GM18505 (cell line): ENCODE measurements around the gene ZNF831.
A peak's percentile ranks its signal among the peaks of the same experiment; 100 is the strongest.

Source experiments
- ATAC-seq: cut with Tn5 transposase; IDR thresholded peaks from one replicate; pipeline ENCODE4 v1.9.1; 2021; ENCODE audit not compliant: unreplicated experiment
- POLR2A ChIP-seq: IDR thresholded peaks from 4 replicates; pipeline ENCODE4 v1.6.1; 2011; ENCODE audit warnings: borderline replicate concordance; ENCODE audit not compliant: insufficient read depth, insufficient read length; ENCODE audit errors: extremely low read depth

ZNF831 gene

GRCh38 chr20:59154317-59155013 lies 9.2 kb upstream of the ZNF831 start:
- TF ChIP-seq POLR2A, result no peak
- ATAC-seq, result no peak

GRCh38 chr20:59157064-59157463 lies 6.6 kb upstream of the ZNF831 start:
- no peak for TF ChIP-seq POLR2A
- no peak for ATAC-seq

GRCh38 chr20:59157531-59157930 lies 6.1 kb upstream of the ZNF831 start:
- no peak for TF ChIP-seq POLR2A
- no peak for ATAC-seq

DNA sequence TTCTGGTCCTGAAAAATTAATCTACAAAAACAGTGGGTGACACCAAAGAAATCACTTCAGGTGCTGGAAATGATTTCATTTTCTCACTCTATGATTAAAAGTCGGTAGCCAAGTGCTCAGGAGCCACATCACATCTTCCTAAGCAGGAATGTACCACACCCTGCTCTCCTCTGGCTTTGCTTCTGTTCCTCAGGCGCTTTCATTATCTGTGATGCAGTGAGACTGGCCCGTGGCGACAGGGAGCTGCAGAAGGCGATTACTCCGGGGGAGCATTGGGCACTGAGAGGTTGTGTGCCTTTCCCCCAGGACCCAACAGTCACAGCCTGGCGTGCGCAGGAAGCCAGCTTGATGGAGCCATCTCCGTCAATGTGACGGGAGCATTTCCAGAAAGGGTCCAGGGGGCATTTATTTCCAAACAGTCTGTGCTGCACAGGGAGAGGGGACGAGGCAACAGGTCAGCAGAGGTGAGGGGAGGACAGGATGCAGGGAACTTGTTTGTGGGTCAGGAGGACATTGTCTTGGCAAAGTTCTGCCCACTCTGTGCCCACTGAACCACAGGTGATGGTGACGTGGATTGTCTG lies 5.6 kb upstream of the ZNF831 start:
- no peak for ATAC-seq
- TF ChIP-seq POLR2A, result no peak

DNA sequence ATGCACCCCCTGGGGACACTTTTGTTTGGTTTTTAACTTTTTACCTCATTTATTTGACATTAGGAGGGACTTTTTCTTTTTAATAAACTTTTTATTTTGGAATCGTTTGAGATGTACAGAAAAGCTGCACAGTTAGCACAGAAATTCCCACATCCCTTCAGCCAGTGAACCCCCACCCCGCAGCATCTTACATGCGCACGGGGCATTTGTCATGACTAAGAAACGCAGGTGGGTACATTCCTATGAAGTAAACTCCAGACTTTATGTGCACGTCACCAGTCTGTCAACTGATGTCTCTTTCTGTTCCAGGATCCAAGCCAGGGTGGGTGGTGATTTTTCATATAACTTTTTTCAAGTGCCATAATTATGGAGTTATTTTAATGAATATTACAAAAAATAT lies 4.9 kb upstream of the ZNF831 start:
- no peak for ATAC-seq
- no peak for TF ChIP-seq POLR2A

DNA sequence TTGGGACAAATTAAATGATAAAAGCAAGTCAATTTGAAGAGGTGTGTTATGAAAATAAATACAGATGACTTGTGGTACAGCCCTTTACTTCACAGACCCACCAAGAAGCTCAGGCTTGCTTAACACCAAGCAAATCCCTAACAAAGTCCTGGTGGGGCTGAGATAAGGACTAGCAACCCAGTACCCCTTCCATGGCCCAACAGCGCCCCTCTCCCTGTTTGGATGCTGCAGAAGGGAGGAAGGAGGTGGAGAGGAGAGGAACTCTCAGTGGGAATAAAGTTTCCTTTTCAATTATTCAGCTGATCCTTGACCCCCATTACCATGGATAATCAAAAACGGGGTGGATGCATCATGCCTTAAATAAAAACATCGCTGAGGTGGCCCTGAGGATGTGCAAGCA lies 4.5 kb upstream of the ZNF831 start:
- ATAC-seq, result no peak
- no peak for TF ChIP-seq POLR2A

GRCh38 chr20:59159493-59160376 lies 3.9 kb upstream of the ZNF831 start:
- TF ChIP-seq POLR2A, result no peak
- no peak for ATAC-seq

DNA sequence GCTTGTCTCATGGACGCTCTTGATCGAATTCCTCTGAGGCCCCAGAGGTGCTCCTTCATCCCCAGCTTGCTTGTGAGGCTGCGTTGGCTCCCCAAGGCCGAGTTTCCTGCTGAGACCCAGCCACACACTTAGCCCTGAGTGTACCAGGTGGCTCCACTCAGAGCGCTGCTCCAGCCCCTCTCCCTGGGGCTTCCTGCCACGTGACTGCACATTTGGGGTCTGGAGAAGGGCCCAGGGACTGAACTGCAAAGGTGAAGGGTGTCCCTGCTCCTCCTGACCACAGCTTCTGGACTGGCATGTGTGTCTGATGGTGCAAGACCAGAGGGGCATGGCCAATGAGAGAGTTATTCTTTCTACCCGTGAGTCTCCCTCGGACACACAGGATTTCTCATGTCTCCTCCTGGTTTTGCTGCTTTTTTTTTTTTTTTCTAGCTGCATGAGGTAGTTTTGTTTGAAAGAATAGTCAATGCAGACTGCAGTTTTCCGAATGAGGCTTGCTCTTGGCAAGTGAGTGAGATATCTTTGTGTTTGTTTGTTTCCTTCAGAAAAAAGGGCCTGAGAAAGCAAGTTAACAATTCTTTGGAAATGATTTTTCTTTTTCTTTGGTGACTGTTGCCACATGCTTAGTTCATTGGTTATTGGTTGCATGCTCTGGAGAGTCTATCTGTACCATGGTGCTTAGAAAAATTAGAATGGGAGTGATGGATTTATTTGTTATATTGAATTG lies 3.1 kb upstream of the ZNF831 start:
- no peak for TF ChIP-seq POLR2A
- no peak for ATAC-seq

- no peak for ATAC-seq
- TF ChIP-seq POLR2A, result no peak
Measured at GRCh38 chr20:59161721-59162120, 1.9 kb upstream of the ZNF831 start.

DNA sequence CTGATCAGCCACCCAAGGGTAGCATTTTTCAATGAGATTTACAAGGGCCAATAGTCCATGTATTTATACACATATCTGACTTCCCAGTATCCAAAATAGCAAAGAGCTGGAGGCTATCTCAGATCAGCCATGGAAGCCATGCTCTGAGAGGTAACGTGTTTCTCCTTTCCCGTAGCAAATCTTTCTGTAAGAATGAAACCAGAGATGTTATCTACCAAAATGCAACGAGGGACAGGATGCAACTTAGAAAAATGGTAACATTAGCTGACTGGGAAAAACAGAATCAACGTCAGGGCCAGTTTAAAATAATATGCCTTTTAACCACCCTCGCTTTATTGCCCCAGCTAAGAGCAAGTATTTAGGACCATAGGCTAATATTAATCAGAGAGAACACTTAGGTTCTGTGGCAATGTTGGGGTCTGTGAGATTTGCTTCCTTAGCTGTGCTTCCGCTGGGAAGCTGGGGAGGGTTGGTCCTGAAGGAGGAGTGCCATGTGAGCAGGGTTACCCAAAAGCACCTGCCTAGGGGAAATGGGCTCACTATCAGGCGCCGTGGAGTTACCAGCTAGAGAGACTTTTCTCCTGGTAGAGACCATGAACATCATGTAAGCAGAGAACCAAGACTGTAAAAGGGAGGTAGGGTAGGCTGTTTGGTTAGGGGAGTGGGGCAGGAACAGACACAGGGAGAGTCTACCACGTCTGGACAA lies 1.2 kb downstream of the ZNF831 start:
- no peak for ATAC-seq
- TF ChIP-seq POLR2A, result peak; percentile 27

- no peak for ATAC-seq
Measured at GRCh38 chr20:59165396-59165795, 1.8 kb downstream of the ZNF831 start.

GRCh38 chr20:59165891-59166709 lies 2.5 kb downstream of the ZNF831 start:
- ATAC-seq, result no peak
- no peak for TF ChIP-seq POLR2A

More at GRCh38 chr20:59165396-59165795, 1.8 kb downstream of the ZNF831 start:
- no peak for TF ChIP-seq POLR2A
